HG03558 (cell line): Measurements from ENCODE around the gene CCDC136.

Experiments
- ATAC-seq: cut with Tn5 transposase; IDR thresholded peaks from one replicate; pipeline ENCODE4 v1.9.1; 2021; ENCODE audit warnings: moderate number of reproducible peaks; ENCODE audit not compliant: unreplicated experiment; ENCODE audit errors: extremely low read depth

CCDC136 gene

DNA sequence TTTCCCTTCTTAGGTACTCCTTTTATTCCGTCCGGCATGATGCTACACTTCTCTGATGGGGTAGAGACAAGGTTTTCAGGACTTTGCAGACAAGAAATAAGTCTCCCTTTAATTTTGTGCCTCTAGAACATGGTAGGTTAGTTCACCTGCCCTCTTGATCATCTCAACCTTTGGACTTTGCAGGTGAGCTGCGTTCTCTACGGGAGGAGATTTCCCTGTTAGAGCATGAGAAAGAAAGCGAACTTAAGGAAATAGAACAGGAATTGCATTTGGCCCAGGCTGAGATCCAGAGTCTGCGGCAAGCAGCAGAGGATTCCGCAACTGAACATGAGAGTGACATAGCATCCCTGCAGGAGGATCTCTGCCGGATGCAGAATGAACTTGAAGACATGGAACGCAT lies 9.2 kb downstream of the CCDC136 start:
- no peak for ATAC-seq

DNA sequence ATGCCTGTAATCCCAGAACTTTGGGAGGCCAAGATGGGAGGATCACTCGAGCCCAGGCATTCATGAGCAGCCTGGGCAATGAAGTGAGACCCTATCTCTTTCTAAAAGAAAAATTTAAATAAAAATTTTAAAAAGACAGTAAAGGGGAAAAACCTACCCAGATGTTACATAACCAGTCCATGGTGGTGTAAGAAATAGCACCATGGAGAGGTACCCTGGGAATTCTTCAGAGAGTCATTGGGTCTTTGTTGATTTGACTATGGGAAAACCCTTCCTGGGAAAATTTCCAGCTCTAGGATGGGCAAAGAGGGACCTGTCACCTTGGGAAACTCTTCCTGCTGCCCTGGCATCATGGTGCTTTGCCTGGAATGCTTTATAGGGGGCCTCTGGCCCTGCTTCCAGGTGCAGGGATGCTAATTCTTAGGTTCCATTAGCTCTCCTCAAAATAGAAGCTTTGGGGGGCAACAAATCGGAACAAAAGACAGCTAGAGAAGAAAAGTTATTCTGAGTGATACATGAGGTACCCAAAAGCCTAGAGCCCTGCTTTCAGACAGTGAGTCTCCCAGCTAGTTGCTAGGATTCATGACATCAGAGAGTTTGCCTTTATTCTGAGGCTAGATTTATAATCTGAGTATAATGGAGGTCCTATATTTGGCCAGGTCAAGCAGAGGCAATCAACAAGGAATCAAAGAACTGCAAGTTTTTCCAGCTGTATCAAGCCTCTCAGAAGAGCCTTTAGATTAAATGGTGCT lies 10.1 kb downstream of the CCDC136 start:
- no peak for ATAC-seq

- no peak for ATAC-seq
Observed at GRCh38 chr7:128804484-128804883, 12.7 kb downstream of the CCDC136 start.

DNA sequence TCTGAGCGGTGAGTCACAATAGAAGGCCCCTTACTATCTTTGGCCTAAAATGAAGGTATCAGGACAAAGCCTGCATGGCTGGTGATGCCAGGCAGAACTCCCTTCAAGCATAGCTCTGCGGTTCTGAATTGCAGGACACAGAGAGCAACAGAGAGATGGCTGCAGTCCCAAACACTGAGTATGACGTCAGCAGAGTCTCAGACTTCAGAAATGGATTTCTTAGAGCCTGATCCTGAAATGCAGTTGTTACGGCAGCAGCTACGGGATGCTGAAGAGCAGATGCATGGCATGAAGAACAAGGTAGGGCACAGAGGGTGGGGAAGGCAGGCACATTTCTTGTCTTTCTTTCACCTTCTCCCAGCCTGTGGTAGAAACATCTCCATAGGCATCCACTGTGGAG lies 13.5 kb downstream of the CCDC136 start:
- ATAC-seq = no peak

GRCh38 chr7:128807191-128807590 lies 15.4 kb downstream of the CCDC136 start:
- no peak for ATAC-seq

GRCh38 chr7:128809363-128809762 lies 17.6 kb downstream of the CCDC136 start:
- no peak for ATAC-seq

DNA sequence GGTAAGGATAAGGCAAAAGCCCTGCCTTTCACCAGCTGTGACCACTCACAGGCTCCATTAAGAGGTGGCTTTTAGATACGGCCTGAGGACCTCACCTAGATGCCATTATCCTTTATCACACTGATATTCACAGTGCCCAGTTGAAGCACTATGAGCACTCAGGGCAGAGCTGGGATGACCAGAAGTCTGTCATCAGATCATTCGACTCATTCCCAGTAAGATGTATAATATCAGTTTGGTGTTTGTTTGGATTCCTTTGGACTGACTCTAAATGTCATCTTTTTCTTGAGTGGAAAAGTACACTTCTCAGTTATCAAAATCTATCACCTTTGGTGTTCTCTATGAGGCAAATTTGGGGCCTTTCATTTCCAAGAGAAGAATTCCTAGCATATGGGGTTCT lies 18.7 kb downstream of the CCDC136 start:
- ATAC-seq = no peak

DNA sequence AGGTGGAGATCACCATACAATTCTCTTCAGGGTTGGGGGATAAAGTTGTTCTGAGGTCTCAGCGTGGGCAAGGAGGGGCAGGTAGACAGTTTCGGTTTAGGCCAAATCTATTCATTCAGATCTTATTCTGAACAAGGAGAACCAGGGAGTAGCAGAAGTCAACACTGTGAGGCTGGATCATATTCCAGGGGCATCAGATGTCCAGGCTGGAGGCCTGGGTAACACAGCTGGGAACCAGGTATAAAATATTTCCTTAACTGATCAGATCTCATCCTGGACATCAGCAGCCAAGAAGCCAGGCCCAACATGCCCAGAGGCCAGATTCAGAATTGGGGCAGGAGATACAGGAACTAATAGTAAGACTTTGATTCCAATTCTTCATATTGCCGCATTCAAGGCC lies 19.2 kb downstream of the CCDC136 start:
- no peak for ATAC-seq

DNA sequence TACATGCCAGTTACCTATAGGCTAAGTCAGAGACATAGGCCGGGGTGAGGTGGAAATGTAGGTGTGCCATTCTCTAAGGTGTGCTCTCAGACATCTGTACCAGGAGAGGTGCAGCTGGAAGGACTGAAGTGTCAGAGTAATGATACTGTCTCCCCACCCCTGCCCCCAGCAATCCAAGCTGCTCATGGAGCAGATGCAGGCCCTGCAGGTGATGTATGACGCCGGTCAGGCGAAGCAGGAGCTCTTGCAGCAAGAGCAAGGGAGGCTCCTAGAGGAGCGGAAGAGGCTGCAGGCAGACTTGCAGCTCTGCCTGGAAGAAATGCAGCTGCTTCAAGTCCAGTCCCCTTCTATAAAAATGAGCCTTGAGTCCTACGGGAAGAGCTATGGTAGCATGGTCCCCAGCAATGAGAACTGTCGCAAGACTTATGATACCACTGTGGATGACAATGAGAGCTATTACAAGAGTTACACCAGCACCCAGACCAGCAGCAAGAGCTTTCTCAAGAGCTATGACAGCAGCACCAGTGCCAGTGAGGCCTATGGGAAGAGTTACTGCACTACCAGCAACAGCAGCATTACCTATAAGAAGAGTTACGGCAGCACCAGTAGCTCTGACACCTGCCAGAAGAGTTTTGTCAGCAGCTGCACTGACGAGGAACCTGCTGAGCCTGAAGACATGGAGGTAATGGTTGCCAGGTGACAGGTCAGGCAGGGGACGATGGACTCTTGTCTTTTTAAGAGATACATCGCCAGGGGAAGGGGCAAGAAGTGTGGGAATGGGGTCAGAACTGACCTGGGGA lies 20.1 kb downstream of the CCDC136 start:
- ATAC-seq = no peak

- ATAC-seq = no peak
Observed at GRCh38 chr7:128812514-128813168, 20.9 kb downstream of the CCDC136 start.

GRCh38 chr7:128814499-128814898 lies 22.7 kb downstream of the CCDC136 start:
- ATAC-seq = no peak

DNA sequence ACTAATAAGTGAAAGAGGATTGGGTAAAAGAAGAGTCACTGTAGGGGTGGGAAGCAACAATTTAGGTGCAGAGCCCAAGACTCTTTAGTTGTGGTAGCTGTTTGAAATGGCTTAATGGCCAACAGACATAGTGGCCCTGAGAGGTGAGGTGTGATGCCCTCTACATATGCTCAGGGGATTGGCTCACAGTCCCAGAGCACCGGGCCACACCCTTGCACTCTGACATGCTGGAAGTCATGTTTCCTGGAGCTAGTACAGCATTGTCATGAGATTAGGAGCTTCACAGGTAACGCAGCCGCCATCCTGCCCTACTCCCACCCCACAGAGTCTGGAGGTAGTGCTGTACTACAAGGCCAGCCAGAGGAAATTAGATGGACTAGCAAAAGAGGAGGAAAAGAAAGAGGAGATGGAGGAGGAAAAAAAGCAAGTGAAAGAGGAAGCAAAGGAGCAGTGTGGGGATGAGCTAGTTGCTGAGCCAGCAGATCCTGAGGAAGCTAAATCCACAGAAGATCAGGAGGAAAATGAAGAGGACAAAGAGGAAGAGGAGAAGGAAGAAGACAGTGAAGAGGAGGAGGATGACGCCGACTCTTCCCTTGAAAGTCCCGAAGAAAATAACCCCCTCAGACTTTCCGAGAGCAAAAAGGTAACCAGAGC lies 23.6 kb downstream of the CCDC136 start:
- no peak for ATAC-seq

DNA sequence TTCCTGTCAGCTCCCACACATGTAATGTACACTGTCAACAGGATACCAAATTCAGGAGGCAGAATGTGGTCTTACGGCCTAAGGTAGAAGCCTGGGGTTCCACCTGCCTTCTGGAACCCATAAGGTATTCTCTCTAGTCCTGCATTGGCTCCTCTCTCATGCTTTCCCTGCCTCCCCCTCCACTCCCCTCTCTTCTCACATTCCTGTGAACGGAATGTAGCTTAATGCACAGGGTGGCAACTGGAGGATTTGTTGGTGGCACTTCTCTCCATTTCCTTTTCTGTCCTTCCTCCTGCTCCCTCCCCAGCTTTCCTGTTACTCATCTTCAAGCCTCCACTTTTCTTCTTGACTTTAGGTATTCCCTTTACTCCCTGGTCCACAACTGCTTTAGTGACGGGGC lies 26.9 kb downstream of the CCDC136 start:
- no peak for ATAC-seq

DNA sequence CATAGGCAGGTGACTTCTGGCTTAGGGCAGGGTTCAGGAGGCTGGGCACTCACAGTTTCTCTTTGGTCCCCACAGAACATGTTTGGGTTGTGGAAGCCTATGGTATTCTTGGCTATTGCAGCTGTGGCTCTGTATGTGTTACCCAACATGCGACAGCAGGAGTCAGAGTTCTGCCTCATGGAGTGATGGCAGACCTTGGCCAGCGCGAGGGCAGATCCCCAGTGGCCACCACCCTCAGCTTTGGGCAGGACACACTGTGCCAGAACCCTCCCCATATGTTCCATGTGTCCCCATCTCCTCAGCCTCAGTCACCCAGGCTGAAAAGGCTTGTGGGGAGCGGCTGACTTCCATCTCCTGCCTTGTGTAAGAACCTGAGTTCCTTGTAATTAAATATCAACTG lies 30.0 kb downstream of the CCDC136 start:
- no peak for ATAC-seq

DNA sequence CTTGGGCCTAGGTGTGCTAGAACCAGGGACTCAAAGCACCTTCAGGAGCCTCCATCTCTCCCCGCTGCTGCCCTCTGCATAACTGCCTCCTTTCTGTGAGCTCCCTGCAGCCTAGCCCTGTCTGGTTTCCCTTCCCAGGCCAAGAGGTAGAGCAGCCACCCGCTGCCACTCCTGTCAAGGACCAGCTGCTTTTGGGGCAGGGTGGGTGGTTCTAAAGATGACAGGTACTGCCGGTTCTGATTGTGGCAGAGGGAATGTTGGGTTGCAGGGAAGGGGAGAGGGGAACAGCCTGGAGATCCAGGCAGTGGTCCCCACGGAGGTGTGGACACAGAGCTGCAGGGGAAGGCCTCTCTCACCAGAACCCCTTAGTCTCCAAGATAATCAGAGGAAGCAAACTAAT lies 34.7 kb downstream of the CCDC136 start:
- ATAC-seq = no peak

- no peak for ATAC-seq
Observed at GRCh38 chr7:128826916-128827247, 35.1 kb downstream of the CCDC136 start.

GRCh38 chr7:128827248-128827958 lies 35.6 kb downstream of the CCDC136 start:
- ATAC-seq = no peak

- no peak for ATAC-seq
Observed at GRCh38 chr7:128827971-128828711, 36.4 kb downstream of the CCDC136 start.

GRCh38 chr7:128829391-128830166 lies 37.8 kb downstream of the CCDC136 start:
- ATAC-seq = no peak
